ENCODE measurements around the gene SMIM35.

The SMIM35 gene

GRCh38 chr11:118080296-118080695 lies 6.5 kb downstream of the SMIM35 start:
- H3K27ac ChIP-seq (replicated peaks) = no peak overlapping the region
- H3K4me3 ChIP-seq (replicated peaks; ENCODE audit: insufficient read depth, low read length) = no peak overlapping the region
- no peak for DNase-seq (ENCODE audit: low read depth in 1 of 2, low spot score in 1 of 2)
- no peaks in the 10 kb centered on the region for H3K27me3 ChIP-seq (ENCODE audit: insufficient read depth, poor library complexity, severe bottlenecking)
- no peak for TF ChIP-seq POLR2AphosphoS5 (IDR thresholded peaks at IDR 0.05; ENCODE audit: low read depth)
- TF ChIP-seq GABPA (IDR thresholded peaks at IDR 0.05; ENCODE audit: low read depth) = no peak
- TF ChIP-seq REST (IDR thresholded peaks at IDR 0.05; ENCODE audit: insufficient replicate concordance, low read depth) = no peak
- TF ChIP-seq SPI1 (IDR thresholded peaks at IDR 0.05; ENCODE audit: borderline replicate concordance, low read depth) = no peak
- no peak for TF ChIP-seq CTCF (IDR thresholded peaks at IDR 0.05; ENCODE audit: insufficient read depth, low read length)

GRCh38 chr11:118079491-118079890 lies 7.3 kb downstream of the SMIM35 start:
- Histone ChIP-seq H3K27ac (replicated peaks) (no peak overlapping the region), H3K4me3 (replicated peaks; ENCODE audit: insufficient read depth, low read length) (no peak overlapping the region), H3K27me3 (ENCODE audit: insufficient read depth, poor library complexity, severe bottlenecking) (no peaks in the 10 kb centered on the region)
- DNase-seq (ENCODE audit: low read depth in 1 of 2, low spot score in 1 of 2) = no peak
- no peak for TF ChIP-seq CTCF (IDR thresholded peaks at IDR 0.05; ENCODE audit: insufficient read depth, low read length)
- no peak for TF ChIP-seq GABPA (IDR thresholded peaks at IDR 0.05; ENCODE audit: low read depth)
- no peak for TF ChIP-seq REST (IDR thresholded peaks at IDR 0.05; ENCODE audit: insufficient replicate concordance, low read depth)
- no peak for TF ChIP-seq SPI1 (IDR thresholded peaks at IDR 0.05; ENCODE audit: borderline replicate concordance, low read depth)

- TF ChIP-seq REST (IDR thresholded peaks at IDR 0.05; ENCODE audit: insufficient replicate concordance, low read depth) = no peak
- no peak for TF ChIP-seq GABPA (IDR thresholded peaks at IDR 0.05; ENCODE audit: low read depth)
- no peak for TF ChIP-seq CTCF (IDR thresholded peaks at IDR 0.05; ENCODE audit: insufficient read depth, low read length)
- no peak for TF ChIP-seq POLR2AphosphoS5 (IDR thresholded peaks at IDR 0.05; ENCODE audit: low read depth)
- TF ChIP-seq SPI1 (IDR thresholded peaks at IDR 0.05; ENCODE audit: borderline replicate concordance, low read depth) = no peak
- DNase-seq (ENCODE audit: low read depth in 1 of 2, low spot score in 1 of 2) = no peak
These were observed 7.8 kb downstream of the SMIM35 start for GRCh38 chr11:118078911-118079411.

More at GRCh38 chr11:118078911-118079411, 7.8 kb downstream of the SMIM35 start:
- H3K27me3 ChIP-seq (ENCODE audit: insufficient read depth, poor library complexity, severe bottlenecking) = no peaks in the 10 kb centered on the region
- H3K27ac ChIP-seq (replicated peaks) = no peak overlapping the region
- H3K4me3 ChIP-seq (replicated peaks; ENCODE audit: insufficient read depth, low read length) = no peak overlapping the region

Measured in HL-60 (cell line).